ENCODE measurements around the gene KRTAP15-1.

DNA sequence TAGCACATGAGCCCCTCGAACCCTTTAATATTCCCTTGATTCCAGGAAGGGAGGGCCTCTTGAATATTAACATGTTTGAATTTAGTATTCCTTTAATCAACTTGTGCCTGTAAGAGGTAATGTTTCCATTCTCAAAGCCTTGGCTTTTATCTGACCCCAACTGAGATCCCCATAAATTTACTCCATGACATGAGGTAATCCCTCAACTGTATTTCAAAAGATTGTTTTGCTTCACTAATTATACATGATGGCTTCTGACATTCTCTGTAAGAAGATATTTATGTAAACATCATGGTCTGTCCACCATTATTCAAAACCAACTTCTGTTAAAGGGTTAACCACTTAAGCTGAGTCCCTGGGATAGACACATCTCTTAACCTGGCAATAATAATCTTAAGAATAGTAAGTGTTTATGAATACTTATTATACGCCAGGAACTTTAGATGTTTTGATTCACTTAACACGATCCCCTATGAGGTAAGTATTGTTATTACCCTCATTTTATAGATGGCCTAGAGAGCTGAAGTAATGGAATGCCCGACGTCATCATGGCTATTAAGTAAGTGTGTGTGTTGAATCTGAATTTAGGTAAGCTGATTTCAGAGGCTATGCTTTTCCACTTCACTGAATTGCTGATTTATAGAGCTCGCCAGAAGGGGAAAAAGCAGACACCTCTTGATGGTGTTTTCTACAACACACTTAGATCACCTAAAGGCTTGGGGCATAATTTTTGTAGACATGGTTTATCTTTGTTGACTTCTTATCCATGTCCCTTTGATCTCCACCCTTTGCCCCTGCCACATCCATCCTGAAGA, 29.0 kb downstream of the KRTAP15-1 start:
- TF ChIP-seq, protein P1, sequence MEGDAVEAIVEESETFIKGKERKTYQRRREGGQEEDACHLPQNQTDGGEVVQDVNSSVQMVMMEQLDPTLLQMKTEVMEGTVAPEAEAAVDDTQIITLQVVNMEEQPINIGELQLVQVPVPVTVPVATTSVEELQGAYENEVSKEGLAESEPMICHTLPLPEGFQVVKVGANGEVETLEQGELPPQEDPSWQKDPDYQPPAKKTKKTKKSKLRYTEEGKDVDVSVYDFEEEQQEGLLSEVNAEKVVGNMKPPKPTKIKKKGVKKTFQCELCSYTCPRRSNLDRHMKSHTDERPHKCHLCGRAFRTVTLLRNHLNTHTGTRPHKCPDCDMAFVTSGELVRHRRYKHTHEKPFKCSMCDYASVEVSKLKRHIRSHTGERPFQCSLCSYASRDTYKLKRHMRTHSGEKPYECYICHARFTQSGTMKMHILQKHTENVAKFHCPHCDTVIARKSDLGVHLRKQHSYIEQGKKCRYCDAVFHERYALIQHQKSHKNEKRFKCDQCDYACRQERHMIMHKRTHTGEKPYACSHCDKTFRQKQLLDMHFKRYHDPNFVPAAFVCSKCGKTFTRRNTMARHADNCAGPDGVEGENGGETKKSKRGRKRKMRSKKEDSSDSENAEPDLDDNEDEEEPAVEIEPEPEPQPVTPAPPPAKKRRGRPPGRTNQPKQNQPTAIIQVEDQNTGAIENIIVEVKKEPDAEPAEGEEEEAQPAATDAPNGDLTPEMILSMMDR (IDR thresholded peaks at IDR 0.05): no peak
- no peak for TF ChIP-seq POLR2A (IDR thresholded peaks at IDR 0.05)

Measured in uterus (tissue), 2 donors.